CD4-positive, alpha-beta T cell treated with Interleukin-4 for 1 hour (primary cell): ENCODE data around the gene HAGH.
"Not testable (repeated sequence)": the region's sequence is repeated elsewhere in the genome, so short reads cannot be mapped to it uniquely, and the experiment has no call there.

Source experiments
- DNase-seq, 2 donors: peaks; one replicate each; pipeline ENCODE4 v3.0.0-alpha.2; 2020 to 2022

The HAGH gene

GRCh38 chr16:1826691-1827573, at the start of gene HAGH, which contains the start of gene FAHD1:
Gene HAGH (minus strand): TSS chr16:1826825. CDS start chr16:1826787, 38 bp downstream.
Gene FAHD1 (plus strand): TSS chr16:1827206. CDS start chr16:1827239, 33 bp downstream.
- DNase-seq = peak; percentile 91 to 94

- DNase-seq = not testable (repeated sequence)
These were observed 49.4 kb upstream of the HAGH start for GRCh38 chr16:1876066-1876465.

DNA sequence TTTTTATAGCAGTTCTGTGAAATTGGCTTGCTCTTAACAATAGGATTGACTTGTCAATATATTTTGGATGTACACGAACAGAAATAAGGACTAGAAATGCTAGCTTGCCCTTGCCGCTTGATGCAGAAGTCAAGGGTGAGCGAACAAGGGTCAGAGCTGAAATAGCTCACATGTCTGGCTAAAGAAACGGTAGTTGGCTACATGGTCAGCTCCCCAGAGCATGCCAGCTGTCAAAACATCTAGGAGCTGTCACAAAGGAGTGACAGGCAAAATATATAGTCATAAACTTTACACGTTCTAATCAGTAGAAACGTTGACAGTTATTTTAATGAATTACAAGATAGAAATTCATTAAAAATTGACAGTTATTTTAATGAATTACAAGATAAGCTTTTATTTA, 48.2 kb upstream of the HAGH start:
- no peak for DNase-seq

- DNase-seq = peak; percentile 13 to 15
These were observed 45.5 kb upstream of the HAGH start, which contains the start of gene MEIOB for GRCh38 chr16:1871974-1872635. Gene MEIOB (minus strand): TSS chr16:1872164. CDS start chr16:1868175, 3,989 bp downstream.

DNA sequence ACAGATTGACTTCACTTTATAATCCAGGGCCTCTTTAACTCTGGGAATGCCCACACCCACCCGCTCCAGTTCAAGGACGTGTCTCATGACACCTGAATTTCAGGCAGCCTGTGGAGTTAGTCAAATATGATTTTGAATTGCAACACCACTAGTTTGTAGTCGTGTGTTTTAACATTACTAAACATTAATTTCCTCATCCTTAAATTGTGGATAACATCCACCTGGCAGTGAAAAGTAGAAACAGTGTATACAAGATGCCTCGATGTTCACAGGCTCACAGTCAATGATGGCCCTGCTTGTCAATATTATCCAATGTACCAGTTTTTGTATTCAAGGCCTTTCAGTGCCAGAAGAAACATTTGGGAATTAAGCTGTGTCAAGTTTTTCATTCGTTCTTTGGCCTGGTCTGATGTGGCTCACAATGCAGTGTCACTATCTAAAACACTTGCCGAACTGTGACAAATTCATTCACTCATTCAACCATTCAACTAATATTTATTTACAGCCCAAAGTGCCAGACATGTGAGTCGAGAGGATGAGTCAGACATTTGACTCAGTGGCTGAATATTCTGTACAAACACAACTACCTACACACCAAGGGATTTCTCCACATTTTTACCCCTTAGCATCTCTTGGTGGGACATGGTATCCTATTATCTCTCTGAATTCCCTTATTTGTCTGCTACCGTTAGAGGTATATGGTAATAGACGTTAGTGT, 43.9 kb upstream of the HAGH start:
- no peak for DNase-seq

GRCh38 chr16:1865902-1866690, 39.5 kb upstream of the HAGH start:
- DNase-seq = no peak

DNA sequence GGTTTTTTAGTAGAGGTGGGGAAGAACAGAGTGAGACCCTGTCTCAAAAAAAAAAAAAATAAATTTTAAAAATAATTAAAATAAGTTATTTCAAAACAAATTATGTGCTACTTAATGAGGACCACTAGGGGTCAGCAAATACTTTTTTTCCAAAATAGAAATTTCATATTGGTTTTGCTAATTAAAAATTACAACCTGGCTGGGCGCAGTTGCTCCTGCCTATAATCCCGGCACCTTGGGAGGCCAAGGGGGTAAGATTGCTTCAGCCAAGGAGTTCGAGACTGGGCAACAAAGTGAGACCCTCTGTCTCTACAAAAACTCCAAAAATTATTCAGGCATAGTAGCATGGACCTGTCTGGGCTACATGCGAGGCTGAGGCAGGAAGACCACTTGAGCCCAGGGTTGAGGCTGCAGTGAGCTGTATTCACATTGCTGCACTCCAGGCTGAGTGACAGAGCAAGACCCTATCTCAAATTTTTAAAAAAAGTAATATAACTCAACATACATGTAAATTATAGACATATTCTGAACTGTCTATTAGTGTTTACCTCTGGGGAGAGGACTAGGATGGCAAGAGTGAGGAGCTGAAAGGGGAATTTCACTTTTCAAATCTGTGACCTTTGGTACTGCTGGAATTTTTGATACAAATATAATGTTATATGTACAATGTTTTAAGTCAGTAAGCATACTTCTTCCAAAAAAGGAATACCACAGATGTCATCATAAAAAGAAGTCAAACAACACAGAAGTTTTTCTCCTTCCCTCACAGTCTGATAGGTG, 37.2 kb upstream of the HAGH start:
- DNase-seq = peak in 1 of 2 donors; percentile 48

DNA sequence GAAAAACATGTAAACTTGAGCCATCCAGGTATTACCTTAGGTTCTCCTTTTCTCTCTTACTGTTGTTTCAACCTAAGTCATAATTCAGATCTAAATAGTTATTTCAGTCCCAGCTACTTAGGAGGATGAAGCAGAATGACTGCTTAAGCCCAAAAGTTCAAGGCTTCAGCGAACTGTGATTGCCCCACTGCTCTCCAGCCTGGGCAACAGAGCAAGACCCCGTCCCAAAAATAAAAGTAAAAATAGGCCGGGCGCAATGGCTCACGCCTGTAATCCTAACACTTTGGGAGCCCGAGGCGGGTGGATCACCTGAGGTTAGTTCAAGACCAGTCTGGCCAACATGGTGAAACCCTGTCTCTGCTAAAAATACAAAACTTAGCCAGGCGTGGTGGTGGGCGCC, 35.8 kb upstream of the HAGH start:
- DNase-seq = no peak

DNA sequence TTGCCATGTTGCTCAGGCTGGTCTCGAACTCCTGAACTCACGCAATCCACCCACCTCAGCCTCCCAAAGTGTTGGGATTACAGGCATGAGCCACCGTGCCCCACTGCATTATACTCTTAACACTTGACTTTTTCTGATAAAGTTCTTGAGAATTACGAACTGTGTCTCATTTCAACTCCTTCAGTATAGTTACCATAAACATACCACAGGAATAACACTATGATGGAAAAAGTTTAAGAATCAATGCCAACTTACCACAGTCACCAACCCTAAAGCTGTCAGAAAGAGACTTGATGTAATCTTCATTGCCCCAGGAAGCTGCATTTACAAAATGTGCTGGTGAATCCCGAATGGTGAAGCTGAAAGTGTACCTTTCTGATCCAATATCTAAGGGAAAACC, 35.1 kb upstream of the HAGH start:
- DNase-seq = no peak

- no peak for DNase-seq
These were observed 33.0 kb upstream of the HAGH start for GRCh38 chr16:1859650-1860049.

- no peak for DNase-seq
These were observed 31.7 kb upstream of the HAGH start for GRCh38 chr16:1858189-1858865.

- DNase-seq = no peak
These were observed 30.9 kb upstream of the HAGH start for GRCh38 chr16:1857433-1858097.

GRCh38 chr16:1851793-1852192, 25.2 kb upstream of the HAGH start:
- no peak for DNase-seq

- no peak for DNase-seq
These were observed 24.4 kb upstream of the HAGH start for GRCh38 chr16:1850981-1851380.

GRCh38 chr16:1846416-1846815, 19.8 kb upstream of the HAGH start:
- DNase-seq = no peak

GRCh38 chr16:1845985-1846384, 19.4 kb upstream of the HAGH start:
- DNase-seq = no peak

DNA sequence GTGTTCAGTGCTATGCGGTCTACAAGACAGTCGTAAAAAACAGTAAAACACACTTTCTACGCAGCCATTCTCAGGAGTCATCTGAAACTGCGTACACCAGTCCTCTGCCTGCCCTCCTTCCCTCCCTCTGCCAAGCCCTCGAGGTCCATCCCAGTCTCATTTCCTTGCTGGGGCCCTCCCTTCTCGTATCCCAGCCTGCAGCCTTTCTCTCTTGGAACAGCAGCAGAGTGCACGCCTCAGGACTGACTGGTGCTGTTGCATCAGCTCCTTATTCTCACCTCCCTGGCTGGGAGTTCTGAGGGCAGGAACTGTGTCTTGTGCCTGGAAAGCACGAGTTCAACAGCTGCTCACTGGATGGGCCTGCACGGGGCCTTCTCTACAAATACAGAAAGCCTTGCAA, 12.9 kb upstream of the HAGH start:
- DNase-seq = no peak

- no peak for DNase-seq
These were observed 7.5 kb upstream of the HAGH start for GRCh38 chr16:1834096-1834495.

- DNase-seq = no peak
These were observed 6.3 kb upstream of the HAGH start for GRCh38 chr16:1832838-1833454.
